ENCODE measurements around the gene GFAP.

Gene GFAP

GRCh38 chr17:44865931-44866330 lies 49.4 kb downstream of the GFAP start:
- no peak overlapping the region for H2BK5ac ChIP-seq (ENCODE audit: low read length)

GRCh38 chr17:44865231-44865660 lies 50.1 kb downstream of the GFAP start:
- Histone ChIP-seq H3K23ac (ENCODE audit: low read depth, low read length, poor library complexity) (no peak overlapping the region), H4K8ac (ENCODE audit: low read depth, low read length) (no peak overlapping the region), H4K91ac (ENCODE audit: low read depth, low read length, poor library complexity) (no peak overlapping the region), H3K9ac (ENCODE audit: low read depth, low read length, poor library complexity) (no peak overlapping the region), H2BK12ac (ENCODE audit: low read length) (no peak overlapping the region), H3K4me2 (ENCODE audit: insufficient read depth, low read length, poor library complexity, severe bottlenecking) (no peak overlapping the region), H3K36me3 (replicated peaks in 1 of 2; ENCODE audit: control insufficient read depth in 2 of 2, insufficient read depth in 2 of 2, low read length in 2 of 2) (peaks cover 44 to 96% of the 10 kb centered on the region in 2 donors), H3K27ac (replicated peaks; ENCODE audit: low read length) (no peak overlapping the region), H3K4ac (ENCODE audit: low read length) (no peak overlapping the region), H2BK15ac (ENCODE audit: low read length) (no peak overlapping the region), H3K4me1 (ENCODE audit: control insufficient read depth in 2 of 2, insufficient read depth in 1 of 2, low read depth in 1 of 2, low read length in 2 of 2) (no peaks in the 10 kb centered on the region), H2AFZ (ENCODE audit: low read length) (no peak overlapping the region), H3K9me3 (replicated peaks in 1 of 2; ENCODE audit: control insufficient read depth in 2 of 2, insufficient read depth in 1 of 2, low read depth in 1 of 2, low read length in 2 of 2) (no peaks in the 10 kb centered on the region), H3K79me1 (ENCODE audit: low read depth, low read length) (no peaks in the 10 kb centered on the region), H2AK5ac (ENCODE audit: low read depth, low read length) (no peak overlapping the region), H3K14ac (ENCODE audit: low read length) (no peak overlapping the region), H2BK5ac (ENCODE audit: low read length) (no peak overlapping the region), H3K27me3 (ENCODE audit: control insufficient read depth in 3 of 3, insufficient read depth in 3 of 3, low read depth in 1 of 3, low read length in 3 of 3) (no peaks in the 10 kb centered on the region), H3K18ac (ENCODE audit: low read length) (no peak overlapping the region), H2BK120ac (ENCODE audit: low read depth, low read length) (no peak overlapping the region), H3K4me3 (ENCODE audit: low read length in 2 of 2) (no peak overlapping the region)
- DNase-seq (ENCODE audit: low spot score), result peak; percentile 70
- WGBS, 2 donors (ENCODE audit: extremely low coverage in 2 of 2, insufficient read length in 2 of 2, insufficient replicate concordance in 1 of 2), result no CpG with 5 or more reads among the region's 1 CpG

More at GRCh38 chr17:44865931-44866330, 49.4 kb downstream of the GFAP start:
- H3K18ac ChIP-seq (ENCODE audit: low read length), result no peak overlapping the region
- no CpG with 5 or more reads among the region's 6 CpGs for WGBS, 2 donors (ENCODE audit: extremely low coverage in 2 of 2, insufficient read length in 2 of 2, insufficient replicate concordance in 1 of 2)
- no peak overlapping the region for H2BK12ac ChIP-seq (ENCODE audit: low read length)
- H3K23ac ChIP-seq (ENCODE audit: low read depth, low read length, poor library complexity), result no peak overlapping the region
- no peak overlapping the region for H2BK15ac ChIP-seq (ENCODE audit: low read length)
- H3K4me2 ChIP-seq (ENCODE audit: insufficient read depth, low read length, poor library complexity, severe bottlenecking), result no peak overlapping the region
- no peak overlapping the region for H3K9ac ChIP-seq (ENCODE audit: low read depth, low read length, poor library complexity)
- H4K91ac ChIP-seq (ENCODE audit: low read depth, low read length, poor library complexity), result no peak overlapping the region
- no peak overlapping the region for H3K14ac ChIP-seq (ENCODE audit: low read length)
- H3K9me3 ChIP-seq (replicated peaks in 1 of 2; ENCODE audit: control insufficient read depth in 2 of 2, insufficient read depth in 1 of 2, low read depth in 1 of 2, low read length in 2 of 2), result no peaks in the 10 kb centered on the region
- H3K79me1 ChIP-seq (ENCODE audit: low read depth, low read length), result no peaks in the 10 kb centered on the region
- H3K27ac ChIP-seq (replicated peaks; ENCODE audit: low read length), result no peak overlapping the region
- no peak overlapping the region for H3K4ac ChIP-seq (ENCODE audit: low read length)
- no peaks in the 10 kb centered on the region for H3K27me3 ChIP-seq (ENCODE audit: control insufficient read depth in 3 of 3, insufficient read depth in 3 of 3, low read depth in 1 of 3, low read length in 3 of 3)
- H2AFZ ChIP-seq (ENCODE audit: low read length), result no peak overlapping the region
- H3K4me3 ChIP-seq (ENCODE audit: low read length in 2 of 2), result no peak overlapping the region
- no peak for DNase-seq (ENCODE audit: low spot score)
- H3K36me3 ChIP-seq (replicated peaks in 1 of 2; ENCODE audit: control insufficient read depth in 2 of 2, insufficient read depth in 2 of 2, low read length in 2 of 2), result peaks cover 40 to 94% of the 10 kb centered on the region in 2 donors
- H3K4me1 ChIP-seq (ENCODE audit: control insufficient read depth in 2 of 2, insufficient read depth in 1 of 2, low read depth in 1 of 2, low read length in 2 of 2), result no peaks in the 10 kb centered on the region
- no peak overlapping the region for H2BK120ac ChIP-seq (ENCODE audit: low read depth, low read length)
- no peak overlapping the region for H4K8ac ChIP-seq (ENCODE audit: low read depth, low read length)
- H2AK5ac ChIP-seq (ENCODE audit: low read depth, low read length), result no peak overlapping the region

GRCh38 chr17:44864831-44865230 lies 50.5 kb downstream of the GFAP start:
- Histone ChIP-seq H3K18ac (ENCODE audit: low read length) (no peak overlapping the region), H3K4me3 (ENCODE audit: low read length in 2 of 2) (no peak overlapping the region), H3K4ac (ENCODE audit: low read length) (no peak overlapping the region), H3K27me3 (ENCODE audit: control insufficient read depth in 3 of 3, insufficient read depth in 3 of 3, low read depth in 1 of 3, low read length in 3 of 3) (no peaks in the 10 kb centered on the region), H3K27ac (replicated peaks; ENCODE audit: low read length) (no peak overlapping the region), H4K8ac (ENCODE audit: low read depth, low read length) (no peak overlapping the region), H2AFZ (ENCODE audit: low read length) (no peak overlapping the region), H3K36me3 (replicated peaks in 1 of 2; ENCODE audit: control insufficient read depth in 2 of 2, insufficient read depth in 2 of 2, low read length in 2 of 2) (peaks cover 48 to 96% of the 10 kb centered on the region in 2 donors), H3K9ac (ENCODE audit: low read depth, low read length, poor library complexity) (no peak overlapping the region), H3K23ac (ENCODE audit: low read depth, low read length, poor library complexity) (no peak overlapping the region), H2BK15ac (ENCODE audit: low read length) (no peak overlapping the region), H3K4me1 (ENCODE audit: control insufficient read depth in 2 of 2, insufficient read depth in 1 of 2, low read depth in 1 of 2, low read length in 2 of 2) (no peaks in the 10 kb centered on the region), H2BK5ac (ENCODE audit: low read length) (no peak overlapping the region), H3K9me3 (replicated peaks in 1 of 2; ENCODE audit: control insufficient read depth in 2 of 2, insufficient read depth in 1 of 2, low read depth in 1 of 2, low read length in 2 of 2) (no peaks in the 10 kb centered on the region), H2BK12ac (ENCODE audit: low read length) (no peak overlapping the region), H3K79me1 (ENCODE audit: low read depth, low read length) (no peaks in the 10 kb centered on the region), H2BK120ac (ENCODE audit: low read depth, low read length) (no peak overlapping the region), H3K14ac (ENCODE audit: low read length) (no peak overlapping the region), H4K91ac (ENCODE audit: low read depth, low read length, poor library complexity) (no peak overlapping the region), H3K4me2 (ENCODE audit: insufficient read depth, low read length, poor library complexity, severe bottlenecking) (no peak overlapping the region), H2AK5ac (ENCODE audit: low read depth, low read length) (no peak overlapping the region)
- no peak for DNase-seq (ENCODE audit: low spot score)
- no CpG with 5 or more reads among the region's 10 CpGs for WGBS, 2 donors (ENCODE audit: extremely low coverage in 2 of 2, insufficient read length in 2 of 2, insufficient replicate concordance in 1 of 2)

GRCh38 chr17:44863061-44863918 lies 52.0 kb downstream of the GFAP start:
- Histone ChIP-seq H3K9ac (ENCODE audit: low read depth, low read length, poor library complexity) (no peak overlapping the region), H3K27me3 (ENCODE audit: control insufficient read depth in 3 of 3, insufficient read depth in 3 of 3, low read depth in 1 of 3, low read length in 3 of 3) (no peaks in the 10 kb centered on the region), H2BK15ac (ENCODE audit: low read length) (no peak overlapping the region), H2AK5ac (ENCODE audit: low read depth, low read length) (no peak overlapping the region), H3K18ac (ENCODE audit: low read length) (no peak overlapping the region), H3K4me3 (ENCODE audit: low read length in 2 of 2) (no peak overlapping the region), H2BK5ac (ENCODE audit: low read length) (no peak overlapping the region), H3K79me1 (ENCODE audit: low read depth, low read length) (no peaks in the 10 kb centered on the region), H3K4me2 (ENCODE audit: insufficient read depth, low read length, poor library complexity, severe bottlenecking) (no peak overlapping the region), H2BK12ac (ENCODE audit: low read length) (no peak overlapping the region), H3K27ac (replicated peaks; ENCODE audit: low read length) (no peak overlapping the region), H2BK120ac (ENCODE audit: low read depth, low read length) (no peak overlapping the region), H3K4me1 (ENCODE audit: control insufficient read depth in 2 of 2, insufficient read depth in 1 of 2, low read depth in 1 of 2, low read length in 2 of 2) (no peaks in the 10 kb centered on the region), H3K4ac (ENCODE audit: low read length) (no peak overlapping the region), H3K23ac (ENCODE audit: low read depth, low read length, poor library complexity) (no peak overlapping the region), H4K8ac (ENCODE audit: low read depth, low read length) (no peak overlapping the region), H4K91ac (ENCODE audit: low read depth, low read length, poor library complexity) (no peak overlapping the region), H3K9me3 (replicated peaks in 1 of 2; ENCODE audit: control insufficient read depth in 2 of 2, insufficient read depth in 1 of 2, low read depth in 1 of 2, low read length in 2 of 2) (no peaks in the 10 kb centered on the region), H3K14ac (ENCODE audit: low read length) (no peak overlapping the region), H3K36me3 (replicated peaks in 1 of 2; ENCODE audit: control insufficient read depth in 2 of 2, insufficient read depth in 2 of 2, low read length in 2 of 2) (peaks cover 52 to 96% of the 10 kb centered on the region in 2 donors), H2AFZ (ENCODE audit: low read length) (no peak overlapping the region)
- no CpG with 5 or more reads among the region's 12 CpGs for WGBS, 2 donors (ENCODE audit: extremely low coverage in 2 of 2, insufficient read length in 2 of 2, insufficient replicate concordance in 1 of 2)
- no peak for DNase-seq (ENCODE audit: low spot score)
